Endothelial cell of umbilical vein (primary cell): Measurements from ENCODE around the gene OXER1. TPM values are rescaled to one million over a fixed set of nuclear protein-coding genes. Genes with fewer than 3 reads are reported as not detected.

Experiments
- BruUV-seq: library from RNA; stranded (reverse); fragments of 400-500 nt; replicated peaks from 2 replicates; lab custom pipeline; 2021; lab: Mats Ljungman, UMichigan
- CTCF ChIA-PET: fragments of 300-600, 350-600 bp; sonication (Branson Sonifier 250); formaldehyde crosslinking; loops from one replicate; lab custom pipeline; 2021; ENCODE audit warnings: antibody characterized with exemption, inconsistent platforms; lab: Charles Lee
- POLR2A ChIA-PET: fragments of 300-600, 350-600 bp; sonication (Branson Sonifier 250); formaldehyde crosslinking; loops from one replicate; lab custom pipeline; 2021; ENCODE audit warnings: antibody characterized with exemption, inconsistent platforms; lab: Charles Lee
- DNase-seq: peaks from one replicate; pipeline ENCODE4 v3.0.0-alpha.2; 2011; ENCODE audit warnings: low read depth, low spot score
- FAIRE-seq: peaks from 2 replicates; lab custom pipeline; 2011; peaks lifted over from hg19 to GRCh38; lab: Jason Lieb, UNC
- H2AFZ ChIP-seq: 2 replicates; pipeline ENCODE4 v1.6.0; 2012; ENCODE audit warnings: low read depth, low read length, control low read depth, inconsistent platforms
- H3K27ac ChIP-seq: 2 replicates; pipeline ENCODE4 v1.5.1; 2011; ENCODE audit warnings: low read depth, mild to moderate bottlenecking, control low read depth, low read length, moderate library complexity; ENCODE audit not compliant: insufficient read depth
- H3K27me3 ChIP-seq, 2 experiments: 2 replicates each; pipeline versions ENCODE4 v1.6.0 to v1.6.1; 2011; ENCODE audit warnings: low read length in 2 of 2, mixed read lengths in 1 of 2; ENCODE audit not compliant: control insufficient read depth in 2 of 2, insufficient read depth in 2 of 2
- H3K36me3 ChIP-seq, 2 experiments: 2 replicates in 1 of 2; 3 replicates in 1 of 2; pipeline ENCODE4 v1.5.1; 2011; ENCODE audit warnings: low read length in 2 of 2, mild to moderate bottlenecking in 1 of 2, moderate library complexity in 1 of 2; ENCODE audit not compliant: control insufficient read depth in 2 of 2, insufficient read depth in 2 of 2; ENCODE audit errors: extremely low read depth in 1 of 2
- H3K4me1 ChIP-seq: 3 replicates; pipeline ENCODE4 v1.5.1; 2011; ENCODE audit warnings: mild to moderate bottlenecking, low read length; ENCODE audit not compliant: control insufficient read depth, insufficient read depth; ENCODE audit errors: extremely low read depth
- H3K4me2 ChIP-seq: 2 replicates; pipeline ENCODE4 v1.6.1; 2011; ENCODE audit warnings: low read length, control low read depth, mixed read lengths; ENCODE audit not compliant: insufficient read depth
- H3K4me3 ChIP-seq, 3 experiments: fragments of 200-600 bp in 1 of 3; sonication (generic), shearing (Covaris generic) in 1 of 3; replicated peaks in 1 of 3; 2 replicates each; pipeline ENCODE4 v1.5.1; 2011 to 2016; ENCODE audit warnings: control low read depth in 3 of 3, low read length in 3 of 3, mild to moderate bottlenecking in 2 of 3, inconsistent platforms in 1 of 3, low read depth in 1 of 3, moderate library complexity in 1 of 3; ENCODE audit not compliant: insufficient read depth in 1 of 3
- H3K79me2 ChIP-seq: 2 replicates; pipeline ENCODE4 v1.6.0; 2012; ENCODE audit warnings: low read length, inconsistent platforms; ENCODE audit not compliant: control insufficient read depth, insufficient read depth
- H3K9ac ChIP-seq: replicated peaks from 2 replicates; pipeline ENCODE3; 2011; ENCODE audit warnings: low read length, control low read depth; ENCODE audit not compliant: insufficient read depth; ENCODE audit errors: extremely low read depth
- H3K9me1 ChIP-seq: replicated peaks from 3 replicates; pipeline ENCODE4 v1.6.0; 2011; ENCODE audit warnings: mild to moderate bottlenecking, low read length; ENCODE audit not compliant: control insufficient read depth, insufficient read depth; ENCODE audit errors: extremely low read depth
- H3K9me3 ChIP-seq: replicated peaks from 2 replicates; pipeline ENCODE4 v1.5.1; 2012; ENCODE audit warnings: low read length, inconsistent platforms; ENCODE audit not compliant: control insufficient read depth, insufficient read depth
- H4K20me1 ChIP-seq: replicated peaks from 2 replicates; pipeline ENCODE3; 2011; ENCODE audit warnings: mild to moderate bottlenecking, low read length; ENCODE audit not compliant: control insufficient read depth, insufficient read depth; ENCODE audit errors: extremely low read depth
- EZH2 ChIP-seq: IDR thresholded peaks from 2 replicates; pipeline ENCODE4 v1.6.1; 2012; ENCODE audit warnings: borderline replicate concordance, low read depth, mild to moderate bottlenecking, moderate library complexity, low read length, inconsistent platforms; ENCODE audit not compliant: severe bottlenecking
- FOS ChIP-seq: IDR thresholded peaks from 2 replicates; pipeline ENCODE4 v1.6.1; 2011; ENCODE audit warnings: mild to moderate bottlenecking, low read length, moderate library complexity, borderline replicate concordance; ENCODE audit not compliant: insufficient read depth
- GATA2 ChIP-seq: IDR thresholded peaks from 2 replicates; pipeline ENCODE4 v1.7.0; 2011; ENCODE audit warnings: low read depth, mild to moderate bottlenecking, moderate library complexity, mixed read lengths, low read length; ENCODE audit not compliant: insufficient read length, insufficient read depth
- JUN ChIP-seq: IDR thresholded peaks from 2 replicates; pipeline ENCODE4 v1.6.1; 2011; ENCODE audit warnings: borderline replicate concordance, low read depth; ENCODE audit not compliant: insufficient read length, insufficient read depth
- MAX ChIP-seq: IDR thresholded peaks from 2 replicates; pipeline ENCODE4 v1.6.1; 2011; ENCODE audit not compliant: insufficient read depth, insufficient read length
- MYC ChIP-seq: IDR thresholded peaks from one replicate; pipeline ENCODE4 v1.6.1; 2011; ENCODE audit warnings: mild to moderate bottlenecking, low read depth, low read length
- POLR2A ChIP-seq: IDR thresholded peaks from 2 replicates; pipeline ENCODE4 v1.6.1; 2012; ENCODE audit warnings: low read depth, mild to moderate bottlenecking, control low read depth, low read length
- POLR2AphosphoS5 ChIP-seq: IDR thresholded peaks from 2 replicates; pipeline ENCODE4 v1.6.1; 2012; ENCODE audit warnings: low read depth, mild to moderate bottlenecking, control low read depth, low read length, moderate library complexity; ENCODE audit not compliant: insufficient read depth
- dilution Hi-C: fragments of 300-500 bp; cut with MboI; formaldehyde crosslinking; loops from one replicate; pipeline ENCODE4 v1.15.0; 2019; ENCODE audit warnings: low sequenced_read_pairs; ENCODE audit not compliant: extremely low pct_ligation_motif_present
- intact Hi-C: fragments of 100-400 bp; cut with micrococcal nuclease; formaldehyde crosslinking; loops from one replicate; pipeline ENCODE4 v1.10.0; 2022
- polyA plus RNA-seq, 4 experiments: library from polyadenylated mRNA; depleted of rRNA in 3 of 4; stranded (reverse) in 3 of 4; unstranded in 1 of 4; fragments of >200 nt; gene quantifications; 2 replicates each; pipeline versions ENCODE4 v1.2.1 to v1.2.3, GENCODE V29; 2011 to 2012; ENCODE audit warnings: missing spikeins in 1 of 4
- total RNA-seq: library from RNA; stranded (reverse); gene quantifications from 2 replicates; pipeline ENCODE4 v1.2.3, GENCODE V29; 2021
- TF ChIP-seq, protein P1 (sequence below), 2 donors: IDR thresholded peaks; 1 replicate in 1 of 2; 2 replicates in 1 of 2; pipeline ENCODE4 v1.5.1; 2011; ENCODE audit warnings: low read length in 2 of 2, mild to moderate bottlenecking in 2 of 2, moderate library complexity in 2 of 2, control low read depth in 1 of 2, inconsistent platforms in 1 of 2, low read depth in 1 of 2; ENCODE audit not compliant: insufficient read depth in 1 of 2; ENCODE audit errors: extremely low read depth in 1 of 2

OXER1 gene
- total and polyA plus RNA-seq, 2 donors (not counting 3 experiments of a cell fraction or from before 2014, with no cell fraction given) = 0.18 TPM

GRCh38 chr2:42723465-42723864 is 40.5 kb downstream of the OXER1 start:
- CTCF ChIA-PET = no interaction called here
- no peak overlapping the region for H3K9ac ChIP-seq

DNA sequence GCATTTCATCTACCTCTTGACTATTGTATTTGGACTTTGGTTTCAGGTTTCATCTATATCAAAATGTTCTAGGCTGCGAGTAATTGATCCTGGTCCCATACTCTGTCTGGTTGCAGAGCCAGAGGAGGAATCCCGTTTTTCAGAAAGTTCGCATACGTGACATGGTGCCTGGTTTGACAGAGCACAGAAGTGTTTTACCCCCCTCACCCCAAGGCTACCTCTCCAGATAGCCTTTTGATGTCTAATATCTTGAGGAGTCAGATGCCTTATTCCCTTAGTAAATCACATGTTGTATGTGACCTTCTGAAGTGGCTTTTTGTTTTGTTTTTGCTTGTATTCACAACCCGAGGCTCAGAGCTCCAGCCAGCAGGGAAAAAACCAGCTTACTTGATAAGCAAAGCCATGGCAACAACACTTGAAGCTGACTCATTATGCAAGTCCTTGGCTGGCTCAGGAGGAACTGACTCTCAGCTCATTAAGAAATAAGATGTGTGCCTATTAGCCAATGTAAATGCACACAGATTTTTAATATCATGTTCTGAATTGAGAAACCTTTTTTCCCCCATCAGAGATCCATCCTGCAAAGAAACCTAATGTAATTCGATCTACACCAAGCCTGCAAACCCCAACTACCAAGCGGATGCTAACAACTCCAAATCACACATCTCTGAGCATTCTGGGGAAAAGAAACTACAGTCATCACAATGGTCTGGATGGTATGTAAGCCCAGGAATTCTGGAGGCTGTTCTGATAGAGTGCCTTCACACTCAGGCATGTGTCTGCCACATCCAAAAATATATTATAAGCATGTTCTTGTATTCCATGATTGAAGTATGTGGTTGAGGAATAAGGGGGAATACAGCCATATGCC is 41.4 kb downstream of the OXER1 start:
- Histone ChIP-seq H3K36me3 (peaks cover 0 to 3% of the 10 kb centered on the region in 2 experiments), H3K4me3 (no peak overlapping the region), H3K27ac (no peak overlapping the region), H3K9me1 (no peaks in the 10 kb centered on the region), H3K4me1 (no peaks in the 10 kb centered on the region), H3K79me2 (no peaks in the 10 kb centered on the region), H4K20me1 (no peaks in the 10 kb centered on the region), H3K9me3 (no peaks in the 10 kb centered on the region), H3K27me3 (no peaks in the 10 kb centered on the region), H2AFZ (no peak overlapping the region), H3K9ac (no peak overlapping the region), H3K4me2 (no peak overlapping the region)
- FAIRE-seq = peak; percentile 76
- POLR2A ChIA-PET = no interaction called here
- intact Hi-C loops = no loop called here
- peak; percentile 80 for DNase-seq
- peak; percentile 23 for TF ChIP-seq FOS
- TF ChIP-seq EZH2 = no peak
- no peak for TF ChIP-seq GATA2
- no peak for TF ChIP-seq JUN
- TF ChIP-seq POLR2AphosphoS5 = no peak
- TF ChIP-seq, protein P1, sequence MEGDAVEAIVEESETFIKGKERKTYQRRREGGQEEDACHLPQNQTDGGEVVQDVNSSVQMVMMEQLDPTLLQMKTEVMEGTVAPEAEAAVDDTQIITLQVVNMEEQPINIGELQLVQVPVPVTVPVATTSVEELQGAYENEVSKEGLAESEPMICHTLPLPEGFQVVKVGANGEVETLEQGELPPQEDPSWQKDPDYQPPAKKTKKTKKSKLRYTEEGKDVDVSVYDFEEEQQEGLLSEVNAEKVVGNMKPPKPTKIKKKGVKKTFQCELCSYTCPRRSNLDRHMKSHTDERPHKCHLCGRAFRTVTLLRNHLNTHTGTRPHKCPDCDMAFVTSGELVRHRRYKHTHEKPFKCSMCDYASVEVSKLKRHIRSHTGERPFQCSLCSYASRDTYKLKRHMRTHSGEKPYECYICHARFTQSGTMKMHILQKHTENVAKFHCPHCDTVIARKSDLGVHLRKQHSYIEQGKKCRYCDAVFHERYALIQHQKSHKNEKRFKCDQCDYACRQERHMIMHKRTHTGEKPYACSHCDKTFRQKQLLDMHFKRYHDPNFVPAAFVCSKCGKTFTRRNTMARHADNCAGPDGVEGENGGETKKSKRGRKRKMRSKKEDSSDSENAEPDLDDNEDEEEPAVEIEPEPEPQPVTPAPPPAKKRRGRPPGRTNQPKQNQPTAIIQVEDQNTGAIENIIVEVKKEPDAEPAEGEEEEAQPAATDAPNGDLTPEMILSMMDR (IDR thresholded peaks at IDR 0.05; ENCODE audit: extremely low read depth in 1 of 2, insufficient read depth in 1 of 2, low read depth in 1 of 2, low read length in 2 of 2) = no peak
- no TSS peak for BruUV-seq
- CTCF ChIA-PET = interaction anchor here (0.9 to 1.2 kb wide), 2 partner anchors 60 to 855 kb away, joined by 3 to 4 read pairs; no protein-coding TSS in a partner anchor
- dilution Hi-C loops = no loop called here

More at GRCh38 chr2:42723465-42723864, 40.5 kb downstream of the OXER1 start:
- H3K4me2 ChIP-seq = no peak overlapping the region
- DNase-seq (no peak), FAIRE-seq (no peak)
- dilution Hi-C loops (no loop called here), intact Hi-C loops (no loop called here)
- H3K36me3 ChIP-seq = peaks cover 0 to 3% of the 10 kb centered on the region in 2 experiments
- no peaks in the 10 kb centered on the region for H3K9me1 ChIP-seq
- H3K27me3 ChIP-seq = no peaks in the 10 kb centered on the region
- no peak overlapping the region for H3K27ac ChIP-seq
- H3K4me1 ChIP-seq = no peaks in the 10 kb centered on the region
- H3K9me3 ChIP-seq = no peaks in the 10 kb centered on the region
- TF ChIP-seq EZH2 = no peak
- TF ChIP-seq POLR2AphosphoS5 = no peak
- no peak for TF ChIP-seq POLR2A
- TF ChIP-seq JUN = no peak
- no peak for TF ChIP-seq FOS
- TF ChIP-seq GATA2 = no peak
- no peak for TF ChIP-seq MYC
- no peak for TF ChIP-seq MAX
- POLR2A ChIA-PET = no interaction called here
- BruUV-seq = no TSS peak
- H4K20me1 ChIP-seq = no peaks in the 10 kb centered on the region
- no peak overlapping the region for H2AFZ ChIP-seq
- H3K4me3 ChIP-seq = no peak overlapping the region
- no peaks in the 10 kb centered on the region for H3K79me2 ChIP-seq
